ENCODE measurements around the gene EAPP. TPM values are rescaled to one million over a fixed set of nuclear protein-coding genes. Genes with fewer than 3 reads are reported as not detected.
"Not testable (repeated sequence)": the region's sequence is repeated elsewhere in the genome, so short reads cannot be mapped to it uniquely, and the experiment has no call there.

EAPP gene
- total RNA-seq, 4 donors from 2014 or later, result 27.2 to 52.0 (median 45.3) TPM

DNA sequence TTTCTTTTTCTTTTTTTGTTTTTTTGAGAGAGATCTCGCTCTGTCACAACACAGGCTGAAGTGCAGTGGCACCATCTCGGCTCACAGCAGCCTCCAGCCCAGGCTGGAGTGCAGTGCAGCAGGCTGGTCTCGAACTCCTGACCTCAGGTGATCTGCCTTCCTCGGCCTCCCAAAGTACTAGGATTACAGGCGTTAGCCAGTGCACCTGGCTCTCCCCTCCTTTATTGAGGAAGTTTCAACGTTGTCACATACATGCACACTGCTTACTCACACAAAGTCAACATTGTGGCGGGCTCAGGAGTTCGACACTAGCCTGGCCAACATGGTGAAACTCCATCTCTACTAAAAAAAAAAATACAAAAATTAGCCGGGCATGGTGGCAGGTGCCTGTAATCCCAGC lies 32.0 kb downstream of the EAPP start:
- H3K4me3 ChIP-seq, result no peak overlapping the region
- no peak for DNase-seq
- H3K4me1 ChIP-seq, result peaks cover 0 to 11% (median 0%) of the 10 kb centered on the region in 4 donors
- H3K27ac ChIP-seq, result no peak overlapping the region
- no peaks in the 10 kb centered on the region for H3K27me3 ChIP-seq
- H3K9me3 ChIP-seq, result no peaks in the 10 kb centered on the region
- no peaks in the 10 kb centered on the region for H3K36me3 ChIP-seq
- TF ChIP-seq, protein P1, sequence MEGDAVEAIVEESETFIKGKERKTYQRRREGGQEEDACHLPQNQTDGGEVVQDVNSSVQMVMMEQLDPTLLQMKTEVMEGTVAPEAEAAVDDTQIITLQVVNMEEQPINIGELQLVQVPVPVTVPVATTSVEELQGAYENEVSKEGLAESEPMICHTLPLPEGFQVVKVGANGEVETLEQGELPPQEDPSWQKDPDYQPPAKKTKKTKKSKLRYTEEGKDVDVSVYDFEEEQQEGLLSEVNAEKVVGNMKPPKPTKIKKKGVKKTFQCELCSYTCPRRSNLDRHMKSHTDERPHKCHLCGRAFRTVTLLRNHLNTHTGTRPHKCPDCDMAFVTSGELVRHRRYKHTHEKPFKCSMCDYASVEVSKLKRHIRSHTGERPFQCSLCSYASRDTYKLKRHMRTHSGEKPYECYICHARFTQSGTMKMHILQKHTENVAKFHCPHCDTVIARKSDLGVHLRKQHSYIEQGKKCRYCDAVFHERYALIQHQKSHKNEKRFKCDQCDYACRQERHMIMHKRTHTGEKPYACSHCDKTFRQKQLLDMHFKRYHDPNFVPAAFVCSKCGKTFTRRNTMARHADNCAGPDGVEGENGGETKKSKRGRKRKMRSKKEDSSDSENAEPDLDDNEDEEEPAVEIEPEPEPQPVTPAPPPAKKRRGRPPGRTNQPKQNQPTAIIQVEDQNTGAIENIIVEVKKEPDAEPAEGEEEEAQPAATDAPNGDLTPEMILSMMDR (IDR thresholded peaks at IDR 0.05), result no peak
- no peak for TF ChIP-seq POLR2A (IDR thresholded peaks at IDR 0.05)

DNA sequence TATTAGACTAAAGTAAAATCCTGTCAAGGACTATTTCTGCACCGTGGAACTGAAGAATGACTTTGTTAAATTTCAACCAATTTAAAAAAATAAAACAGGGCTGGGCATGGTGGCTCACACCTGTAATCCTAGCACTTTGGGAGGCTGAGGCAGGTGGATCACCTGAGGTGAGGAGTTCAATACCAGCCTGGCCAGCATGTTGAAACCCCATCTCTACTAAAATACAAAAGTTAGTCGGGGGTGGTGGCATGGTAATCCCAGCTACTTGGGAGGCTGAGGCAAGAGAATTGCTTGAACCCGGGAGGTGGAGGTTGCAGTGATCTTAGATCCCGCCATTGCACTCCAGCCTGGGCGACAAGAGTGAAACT lies 34.4 kb downstream of the EAPP start:
- not testable (repeated sequence) for H3K4me3 ChIP-seq, H3K9me3 ChIP-seq, H3K27me3 ChIP-seq, H3K36me3 ChIP-seq
- Histone ChIP-seq H3K27ac (peak overlapping the region in 3 of 4 donors; percentile 52 to 81 (median 73)), H3K4me1 (peaks cover 0 to 15% (median 0%) of the 10 kb centered on the region in 4 donors)
- DNase-seq, result peak in 1 of 3 donors; percentile 39

- not testable (repeated sequence) for H3K9me3 ChIP-seq, H3K4me3 ChIP-seq, H3K27ac ChIP-seq, H3K36me3 ChIP-seq, H3K27me3 ChIP-seq
- H3K4me1 ChIP-seq, result peaks cover 0 to 19% (median 0%) of the 10 kb centered on the region in 4 donors
- DNase-seq, result peak in 1 of 3 donors; percentile 17
These were observed 35.5 kb downstream of the EAPP start for GRCh38 chr14:34504027-34504426.

GRCh38 chr14:34502545-34503225 lies 36.8 kb downstream of the EAPP start:
- H3K27ac ChIP-seq, result peak overlapping the region in 1 of 4 donors; percentile 64
- H3K36me3 ChIP-seq, result no peaks in the 10 kb centered on the region
- H3K4me1 ChIP-seq, result peaks cover 0 to 28% (median 3%) of the 10 kb centered on the region in 4 donors
- TF ChIP-seq POLR2A (IDR thresholded peaks at IDR 0.05), result no peak
- TF ChIP-seq, protein P1 (IDR thresholded peaks at IDR 0.05), result no peak
- no peak for DNase-seq
- H3K4me3 ChIP-seq, result no peak overlapping the region
- H3K27me3 ChIP-seq, result no peaks in the 10 kb centered on the region
- no peaks in the 10 kb centered on the region for H3K9me3 ChIP-seq

DNA sequence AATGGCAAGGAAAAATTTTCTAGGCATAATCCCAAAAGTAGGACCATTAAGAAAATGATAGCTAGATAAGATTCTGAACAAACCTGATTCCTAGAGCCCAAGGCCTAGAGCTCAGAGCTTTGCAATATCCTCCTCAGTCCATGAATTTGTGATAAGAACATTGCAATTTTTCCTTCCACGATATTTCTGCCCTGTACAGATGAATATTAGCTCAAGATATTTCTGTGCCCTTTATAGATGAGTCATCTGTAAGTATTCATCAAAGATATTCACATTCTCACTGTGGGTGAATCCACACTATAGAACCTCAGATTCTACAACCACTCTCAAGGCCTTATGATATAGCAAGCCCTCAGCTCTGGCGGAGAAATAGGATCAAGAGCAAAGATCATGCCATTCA lies 37.5 kb downstream of the EAPP start:
- Histone ChIP-seq H3K27me3 (no peaks in the 10 kb centered on the region), H3K36me3 (no peaks in the 10 kb centered on the region), H3K4me1 (peaks cover 0 to 35% (median 3%) of the 10 kb centered on the region in 4 donors), H3K27ac (peak overlapping the region in 1 of 4 donors; percentile 64), H3K4me3 (no peak overlapping the region), H3K9me3 (no peaks in the 10 kb centered on the region)
- TF ChIP-seq, protein P1 (IDR thresholded peaks at IDR 0.05), result no peak
- TF ChIP-seq POLR2A (IDR thresholded peaks at IDR 0.05), result no peak
- no peak for DNase-seq

- H3K9me3 ChIP-seq, result no peaks in the 10 kb centered on the region
- H3K4me1 ChIP-seq, result peaks cover 0 to 36% (median 3%) of the 10 kb centered on the region in 4 donors
- no peaks in the 10 kb centered on the region for H3K27me3 ChIP-seq
- peak in 1 of 3 donors; percentile 13 for DNase-seq
- TF ChIP-seq POLR2A (IDR thresholded peaks at IDR 0.05), result no peak
- TF ChIP-seq, protein P1 (IDR thresholded peaks at IDR 0.05), result no peak
- no peak overlapping the region for H3K27ac ChIP-seq
- H3K36me3 ChIP-seq, result no peaks in the 10 kb centered on the region
- H3K4me3 ChIP-seq, result no peak overlapping the region
These were observed 38.4 kb downstream of the EAPP start for GRCh38 chr14:34501004-34501580.
